AG20443 (cell line): Measurements from ENCODE around the gene CLEC2L.
"Not testable (repeated sequence)": the region's sequence is repeated elsewhere in the genome, so short reads cannot be mapped to it uniquely, and the experiment has no call there.

Experiments
- DNase-seq: peaks from one replicate; pipeline ENCODE4 v3.0.0; 2012; ENCODE audit warnings: low spot score, mixed read lengths

The CLEC2L gene

GRCh38 chr7:139523968-139524815, 707 bp downstream of the CLEC2L start:
- no peak for DNase-seq

GRCh38 chr7:139525239-139525638, 1.8 kb downstream of the CLEC2L start:
- DNase-seq = no peak

- no peak for DNase-seq
Observed at GRCh38 chr7:139525750-139526149, 2.3 kb downstream of the CLEC2L start.

GRCh38 chr7:139526578-139527544, 3.4 kb downstream of the CLEC2L start:
- peak; percentile 77 for DNase-seq

- DNase-seq = no peak
Observed at GRCh38 chr7:139531094-139531493, 7.6 kb downstream of the CLEC2L start.

GRCh38 chr7:139532636-139533155, 9.2 kb downstream of the CLEC2L start:
- no peak for DNase-seq

GRCh38 chr7:139534096-139534495, 10.6 kb downstream of the CLEC2L start:
- no peak for DNase-seq

- no peak for DNase-seq
Observed at GRCh38 chr7:139534966-139535651, 11.6 kb downstream of the CLEC2L start.

- no peak for DNase-seq
Observed at GRCh38 chr7:139536152-139536551, 12.7 kb downstream of the CLEC2L start.

- DNase-seq = no peak
Observed at GRCh38 chr7:139538881-139539635, 15.6 kb downstream of the CLEC2L start.

- no peak for DNase-seq
Observed at GRCh38 chr7:139540203-139540602, 16.7 kb downstream of the CLEC2L start.

- no peak for DNase-seq
Observed at GRCh38 chr7:139541600-139542307, 18.3 kb downstream of the CLEC2L start.

- no peak for DNase-seq
Observed at GRCh38 chr7:139542308-139543151, 19.0 kb downstream of the CLEC2L start.

- no peak for DNase-seq
Observed at GRCh38 chr7:139543801-139544603, 20.5 kb downstream of the CLEC2L start.

- no peak for DNase-seq
Observed at GRCh38 chr7:139544645-139545044, 21.2 kb downstream of the CLEC2L start.

GRCh38 chr7:139548302-139549028, 25.0 kb downstream of the CLEC2L start:
- DNase-seq = no peak

GRCh38 chr7:139553991-139554700, 30.7 kb downstream of the CLEC2L start:
- DNase-seq = not testable (repeated sequence)
